Loucy (cell line): ENCODE measurements around the gene ICE1.

Source experiments
- EZH2phosphoT487 ChIP-seq: fragments of 200-600 bp; IDR thresholded peaks from 2 replicates; pipeline ENCODE4 v1.6.1; 2018; ENCODE audit warnings: antibody characterized with exemption, mild to moderate bottlenecking, moderate library complexity, borderline replicate concordance
- TF ChIP-seq, protein P1 (sequence below): fragments of 200-600 bp; sonication (generic); conservative IDR thresholded peaks from 2 replicates; pipeline ENCODE4 v1.5.1; 2014; ENCODE audit warnings: mild to moderate bottlenecking, antibody characterized with exemption, low read length

DNA sequence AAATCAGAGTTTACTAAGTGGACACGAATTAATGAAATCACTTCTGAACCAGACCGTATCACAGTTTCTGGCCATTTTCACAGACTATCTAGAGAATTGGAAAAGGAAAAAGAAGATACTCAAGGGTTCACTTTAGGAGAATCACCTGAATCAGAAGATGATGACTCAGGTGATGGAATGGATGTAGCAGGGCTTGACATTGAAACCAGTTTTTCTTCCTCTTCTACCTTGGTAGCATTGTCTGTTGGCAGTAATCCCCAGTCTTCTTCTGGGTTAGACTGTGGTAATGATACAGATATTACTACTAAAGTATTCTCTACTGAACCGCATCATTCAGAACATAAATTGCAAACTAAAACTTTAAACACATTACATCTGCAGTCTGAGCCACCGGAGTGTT is 38.5 kb downstream of the ICE1 start:
- TF ChIP-seq, protein P1, sequence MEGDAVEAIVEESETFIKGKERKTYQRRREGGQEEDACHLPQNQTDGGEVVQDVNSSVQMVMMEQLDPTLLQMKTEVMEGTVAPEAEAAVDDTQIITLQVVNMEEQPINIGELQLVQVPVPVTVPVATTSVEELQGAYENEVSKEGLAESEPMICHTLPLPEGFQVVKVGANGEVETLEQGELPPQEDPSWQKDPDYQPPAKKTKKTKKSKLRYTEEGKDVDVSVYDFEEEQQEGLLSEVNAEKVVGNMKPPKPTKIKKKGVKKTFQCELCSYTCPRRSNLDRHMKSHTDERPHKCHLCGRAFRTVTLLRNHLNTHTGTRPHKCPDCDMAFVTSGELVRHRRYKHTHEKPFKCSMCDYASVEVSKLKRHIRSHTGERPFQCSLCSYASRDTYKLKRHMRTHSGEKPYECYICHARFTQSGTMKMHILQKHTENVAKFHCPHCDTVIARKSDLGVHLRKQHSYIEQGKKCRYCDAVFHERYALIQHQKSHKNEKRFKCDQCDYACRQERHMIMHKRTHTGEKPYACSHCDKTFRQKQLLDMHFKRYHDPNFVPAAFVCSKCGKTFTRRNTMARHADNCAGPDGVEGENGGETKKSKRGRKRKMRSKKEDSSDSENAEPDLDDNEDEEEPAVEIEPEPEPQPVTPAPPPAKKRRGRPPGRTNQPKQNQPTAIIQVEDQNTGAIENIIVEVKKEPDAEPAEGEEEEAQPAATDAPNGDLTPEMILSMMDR: no peak
- no peak for TF ChIP-seq EZH2phosphoT487
